Islet precursor cell (in vitro differentiated cells): Measurements from ENCODE around the gene SPNS2.

Experiments
- DNase-seq: peaks from one replicate; pipeline ENCODE4 v3.0.0-alpha.2; 2018

Gene SPNS2

GRCh38 chr17:4498461-4499397 is at the start of gene SPNS2:
Gene SPNS2 (plus strand): TSS chr17:4498881. CDS start chr17:4499048, 167 bp downstream.
- peak; percentile 87 for DNase-seq

GRCh38 chr17:4449736-4450135 is 48.9 kb upstream of the SPNS2 start:
- DNase-seq = no peak

- no peak for DNase-seq
These were observed 47.9 kb upstream of the SPNS2 start for GRCh38 chr17:4450710-4451316.

GRCh38 chr17:4453812-4454591 is 44.7 kb upstream of the SPNS2 start:
- no peak for DNase-seq

- DNase-seq = no peak
These were observed 38.0 kb upstream of the SPNS2 start for GRCh38 chr17:4460661-4461060.

- peak; percentile 47 for DNase-seq
These were observed 34.7 kb upstream of the SPNS2 start for GRCh38 chr17:4463818-4464476.

GRCh38 chr17:4465786-4466185 is 32.9 kb upstream of the SPNS2 start:
- peak; percentile 54 for DNase-seq

GRCh38 chr17:4467287-4467686 is 31.4 kb upstream of the SPNS2 start:
- DNase-seq = no peak

GRCh38 chr17:4469552-4469951 is 29.1 kb upstream of the SPNS2 start:
- no peak for DNase-seq

- DNase-seq = peak; percentile 96
These were observed 26.4 kb upstream of the SPNS2 start for GRCh38 chr17:4472286-4472685.

GRCh38 chr17:4474093-4474492 is 24.6 kb upstream of the SPNS2 start:
- peak; percentile 77 for DNase-seq

GRCh38 chr17:4475001-4475400 is 23.7 kb upstream of the SPNS2 start:
- DNase-seq = peak; percentile 98

- DNase-seq = peak; percentile 88
These were observed 23.2 kb upstream of the SPNS2 start for GRCh38 chr17:4475463-4475862.

GRCh38 chr17:4476017-4476416 is 22.7 kb upstream of the SPNS2 start:
- DNase-seq = peak; percentile 80

- DNase-seq = no peak
These were observed 22.1 kb upstream of the SPNS2 start for GRCh38 chr17:4476511-4477070.

GRCh38 chr17:4477255-4477791 is 21.4 kb upstream of the SPNS2 start:
- no peak for DNase-seq

- DNase-seq = no peak
These were observed 20.3 kb upstream of the SPNS2 start for GRCh38 chr17:4478318-4478830.

GRCh38 chr17:4479340-4479981 is 19.2 kb upstream of the SPNS2 start:
- DNase-seq = no peak

- DNase-seq = peak; percentile 60
These were observed 18.5 kb upstream of the SPNS2 start for GRCh38 chr17:4479982-4480751.
